Medulla oblongata (tissue), 1 donor: ENCODE results near the gene INSIG2.
A peak's percentile ranks its signal among the peaks of the same experiment; 100 is the strongest.

Experiments
- DNase-seq: peaks from one replicate; pipeline ENCODE4 v3.0.0-alpha.2; 2015; ENCODE audit errors: extremely low spot score

The INSIG2 gene

DNA sequence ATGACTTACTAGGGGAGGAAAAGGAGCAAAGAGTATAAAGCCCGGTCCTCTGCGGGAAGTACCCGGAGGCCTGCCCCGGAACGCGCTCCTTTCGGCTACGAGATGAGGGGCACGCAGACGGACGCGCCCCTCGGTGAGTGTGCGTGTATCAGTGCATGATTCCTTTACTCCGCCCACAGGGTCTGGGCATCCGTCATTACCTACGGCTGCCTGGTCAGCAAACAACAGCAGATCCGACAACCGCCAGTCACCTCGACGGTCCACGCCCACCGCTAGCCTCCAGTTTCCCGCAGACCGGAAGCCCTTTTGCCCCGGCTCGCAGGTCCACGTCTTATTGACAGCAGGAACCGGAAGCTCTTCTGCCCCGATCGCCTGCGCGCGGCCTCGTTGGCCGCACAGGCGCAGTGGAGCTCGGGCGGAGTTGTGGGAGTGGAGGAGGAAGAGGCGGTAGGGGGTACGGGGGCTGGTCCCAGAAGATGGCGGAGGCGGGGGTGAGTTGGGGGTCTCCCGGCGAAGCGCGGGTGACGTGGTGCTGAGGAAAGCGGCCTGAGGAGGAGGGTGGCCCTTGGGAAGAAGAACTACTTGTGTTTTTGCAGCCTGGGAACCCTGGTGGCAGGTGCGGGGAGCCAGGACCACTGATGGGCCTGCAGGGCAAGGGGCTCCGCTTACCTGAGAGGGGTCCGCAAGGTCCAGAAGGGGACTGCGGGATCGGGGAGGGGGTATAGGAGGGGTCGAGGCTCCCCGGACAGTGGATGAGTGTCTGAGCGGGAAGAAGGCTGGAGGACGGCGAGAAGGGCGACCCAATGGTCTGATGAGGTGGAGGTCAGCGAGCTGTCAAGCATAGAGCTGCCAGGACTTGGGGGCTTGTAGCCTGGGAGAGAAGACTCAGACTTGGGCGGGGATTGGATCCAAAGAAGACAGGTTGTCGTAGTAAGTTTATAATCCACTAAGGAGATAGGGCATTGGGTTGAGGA, at the start of gene INSIG2:
Gene INSIG2 (plus strand): TSS at position 421 of the 974 bp plus-strand sequence. CDS start 8,086 bp downstream, outside the sequence.
- peak; percentile 98 for DNase-seq

DNA sequence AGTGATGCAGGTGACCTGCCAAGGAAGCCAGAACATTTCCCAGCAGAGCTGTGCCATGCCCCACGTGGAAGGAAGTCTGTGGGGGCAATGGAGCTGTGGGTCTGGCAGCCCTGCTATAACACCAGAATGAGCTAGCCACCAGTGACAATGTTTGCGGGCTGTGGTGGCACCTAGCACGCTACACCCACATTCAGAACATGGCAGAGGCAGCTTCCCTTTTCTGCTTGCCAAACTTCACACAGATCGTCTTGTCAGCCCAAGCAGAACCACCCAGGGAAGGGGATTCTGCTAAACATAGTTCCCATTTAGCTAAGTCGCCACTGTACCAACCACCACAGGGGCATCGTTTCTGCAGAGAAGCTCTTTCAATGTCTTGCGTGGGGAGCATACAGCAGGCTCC, 47.4 kb upstream of the INSIG2 start:
- DNase-seq, result no peak

GRCh38 chr2:118044103-118044716, 44.1 kb upstream of the INSIG2 start:
- no peak for DNase-seq

GRCh38 chr2:118044854-118045253, 43.4 kb upstream of the INSIG2 start:
- DNase-seq, result no peak

DNA sequence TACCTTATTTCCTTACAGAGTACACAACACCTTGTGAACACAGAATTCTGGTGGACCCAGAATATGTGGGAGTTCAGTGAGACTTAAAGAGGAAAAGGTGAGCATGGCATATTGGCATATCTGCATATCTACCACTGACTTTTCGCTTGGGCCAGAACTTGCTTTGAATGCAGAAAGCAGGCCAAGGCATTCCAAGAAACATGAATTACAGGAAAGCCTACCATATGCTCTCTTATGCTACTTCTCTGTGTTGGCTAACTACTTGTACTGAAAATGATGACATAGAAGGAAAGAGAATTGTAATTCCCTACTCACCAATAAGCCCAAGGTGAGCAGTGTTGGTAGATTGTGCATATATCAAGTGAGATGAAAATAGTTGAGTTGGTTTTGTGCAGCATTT, 43.0 kb upstream of the INSIG2 start:
- DNase-seq, result no peak

DNA sequence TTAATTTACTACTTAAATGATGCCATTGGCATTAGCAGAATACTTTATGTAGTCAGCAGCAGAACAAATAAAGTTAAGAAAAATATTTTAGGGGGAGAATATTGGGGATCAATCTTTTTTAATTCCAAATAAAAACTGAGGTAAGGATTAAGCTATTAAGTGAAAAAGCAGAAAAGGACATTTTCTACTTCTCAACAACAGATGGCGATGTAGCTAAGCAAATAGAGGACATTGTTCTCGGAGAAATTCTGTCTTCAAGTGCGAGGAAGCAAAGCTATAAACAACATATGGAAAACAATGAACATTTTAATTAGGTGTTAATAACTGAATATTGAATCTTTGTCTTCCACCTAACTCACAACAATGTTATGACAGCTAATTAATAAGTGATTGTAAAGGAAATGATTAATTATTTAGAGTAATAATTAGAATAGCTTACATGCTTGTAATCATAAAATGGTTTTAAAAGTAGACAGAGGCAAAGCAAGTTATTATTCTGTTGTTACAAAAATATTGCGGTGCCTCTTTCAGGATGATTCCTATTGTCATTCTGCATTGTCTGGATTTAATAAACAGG, 41.5 kb upstream of the INSIG2 start:
- peak; percentile 66 for DNase-seq

DNA sequence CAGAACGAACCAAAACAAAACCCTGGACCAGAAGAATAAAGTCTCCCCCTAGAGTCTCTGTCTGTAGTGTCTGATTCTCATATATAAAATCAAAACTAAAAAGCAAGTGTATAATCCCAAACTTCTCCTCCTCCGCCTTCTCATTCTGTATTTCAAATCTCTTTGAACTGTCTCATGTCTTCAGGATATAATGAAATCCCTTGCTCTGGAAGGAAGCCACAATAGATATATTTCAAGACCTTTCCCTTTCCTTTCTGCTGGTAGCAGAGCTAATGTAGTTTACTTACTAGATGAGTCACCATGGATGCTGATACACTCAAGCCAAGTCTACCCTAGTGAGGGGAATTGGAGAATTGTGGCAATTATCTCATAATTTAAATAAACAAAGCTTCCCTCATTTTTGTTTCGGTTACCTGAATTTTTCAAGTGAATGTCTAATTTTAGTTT, 40.9 kb upstream of the INSIG2 start:
- no peak for DNase-seq

DNA sequence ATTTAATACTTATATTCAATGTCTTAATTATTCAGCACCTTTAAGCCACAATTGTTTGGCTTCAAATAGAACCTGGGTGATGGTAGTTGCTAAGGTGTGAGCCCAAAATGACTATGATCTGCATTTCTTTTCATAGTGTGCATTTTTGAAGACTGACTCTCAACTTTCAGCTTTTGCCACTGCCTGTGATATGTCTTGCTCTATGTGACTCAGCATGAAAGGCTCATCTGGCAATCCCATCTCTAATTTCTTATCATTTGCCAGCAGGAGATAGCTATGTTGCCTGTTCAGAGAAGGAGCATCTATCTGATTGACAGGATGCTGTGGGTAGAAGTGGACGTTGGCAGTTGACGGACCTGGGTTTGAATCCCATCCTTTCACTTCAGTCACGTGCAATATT, 39.9 kb upstream of the INSIG2 start:
- DNase-seq, result no peak

DNA sequence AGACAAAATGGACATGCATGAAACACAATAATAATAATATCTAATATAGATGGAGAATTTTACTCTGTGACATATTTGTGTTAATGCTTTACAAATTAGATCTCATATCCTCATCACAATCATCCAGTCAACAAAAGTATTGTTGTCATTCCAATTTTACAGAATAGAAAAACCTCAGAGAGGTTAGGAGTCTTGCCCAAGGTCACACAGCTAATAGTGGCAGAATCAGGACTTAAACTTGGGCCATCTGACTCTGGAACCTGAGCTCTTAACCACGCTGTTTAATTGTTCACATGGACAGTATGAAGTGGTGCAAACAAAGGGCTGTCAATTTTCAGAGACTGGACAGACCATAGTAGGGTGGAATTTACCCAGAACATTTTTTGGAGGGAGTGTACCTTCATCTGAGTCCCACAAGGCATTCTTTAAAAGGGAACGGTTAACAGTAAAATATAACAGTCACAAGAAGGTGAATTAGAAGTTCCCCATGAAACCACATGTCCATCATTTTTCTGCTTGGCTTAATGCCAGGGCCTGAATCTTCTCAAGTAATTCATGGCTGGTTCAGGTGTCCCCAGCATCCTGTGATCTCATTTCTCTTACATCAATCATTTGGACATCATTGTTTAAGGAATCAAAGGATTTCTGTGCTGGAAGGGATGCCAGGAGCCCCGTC, 39.0 kb upstream of the INSIG2 start:
- DNase-seq, result no peak

- DNase-seq, result no peak
These were observed 38.5 kb upstream of the INSIG2 start for GRCh38 chr2:118049816-118050140.

DNA sequence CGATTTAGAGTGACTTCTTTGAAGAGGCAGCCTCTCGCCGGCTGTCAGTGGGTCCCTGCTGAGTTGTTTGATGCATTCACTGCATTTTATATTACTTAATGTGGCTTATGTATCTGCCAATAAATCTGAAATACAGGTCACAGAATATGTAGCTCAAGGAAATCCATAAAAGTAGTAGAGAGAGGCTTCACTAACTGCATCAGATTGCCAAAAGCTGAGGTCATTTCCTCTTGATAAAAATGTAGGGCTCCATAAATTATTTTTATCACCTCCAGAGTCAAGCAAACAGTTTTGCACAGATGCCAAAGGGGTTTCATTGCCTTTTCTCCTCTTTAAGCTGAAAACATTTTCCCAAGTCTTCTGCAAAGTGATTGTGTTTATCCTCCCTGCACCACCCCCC, 37.9 kb upstream of the INSIG2 start:
- DNase-seq, result no peak

DNA sequence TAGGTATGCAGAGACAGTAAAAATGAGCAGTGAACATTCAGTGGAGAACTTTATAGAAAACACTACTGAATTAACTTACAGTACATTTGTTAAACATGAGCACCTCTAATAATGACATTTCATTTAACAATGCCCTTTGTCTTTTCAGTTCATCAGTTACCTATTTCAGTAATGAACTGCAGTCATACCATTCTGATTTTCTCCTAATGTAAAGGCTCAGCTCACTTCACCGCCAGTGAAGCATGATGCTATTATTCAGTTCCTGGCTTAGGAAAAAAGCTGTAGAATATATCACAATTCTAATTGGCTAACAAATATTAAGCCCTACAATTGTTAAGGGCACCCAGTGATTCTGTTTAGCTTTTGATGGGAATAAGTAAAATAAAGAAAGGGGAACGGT, 37.3 kb upstream of the INSIG2 start:
- no peak for DNase-seq

DNA sequence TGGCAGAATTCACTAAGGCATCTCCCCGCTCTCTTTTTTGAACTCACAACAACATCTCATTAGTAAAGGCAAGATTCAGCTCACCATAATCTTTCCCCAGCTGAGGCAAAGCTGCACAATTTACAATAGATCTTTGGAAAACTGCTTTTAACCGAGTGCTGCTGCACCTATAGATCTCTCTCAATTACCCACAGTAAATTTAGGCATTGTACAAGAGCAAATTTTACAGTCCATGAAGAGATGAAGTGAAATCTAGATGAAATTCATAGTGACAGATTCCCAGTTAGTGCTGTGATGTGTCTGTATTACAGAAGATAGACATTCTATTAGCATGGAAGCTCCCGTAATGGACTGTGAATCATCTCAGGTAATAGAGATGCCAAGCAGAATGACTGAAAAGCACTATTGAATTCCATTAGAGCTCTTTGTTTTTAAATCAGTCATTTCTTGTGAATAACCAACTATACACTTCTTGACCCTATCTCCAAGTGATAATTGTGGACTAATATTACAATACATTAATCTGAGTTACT, 36.4 kb upstream of the INSIG2 start:
- DNase-seq, result no peak

- no peak for DNase-seq
These were observed 35.8 kb upstream of the INSIG2 start for GRCh38 chr2:118052474-118052873.

GRCh38 chr2:118053681-118054080, 34.6 kb upstream of the INSIG2 start:
- DNase-seq, result no peak

- DNase-seq, result no peak
These were observed 33.9 kb upstream of the INSIG2 start for GRCh38 chr2:118054213-118055008.

GRCh38 chr2:118055512-118056164, 32.6 kb upstream of the INSIG2 start:
- no peak for DNase-seq

GRCh38 chr2:118056165-118056534, 32.1 kb upstream of the INSIG2 start:
- DNase-seq, result peak; percentile 72

GRCh38 chr2:118056801-118057200, 31.5 kb upstream of the INSIG2 start:
- DNase-seq, result no peak

GRCh38 chr2:118058951-118059350, 29.3 kb upstream of the INSIG2 start:
- no peak for DNase-seq
